Heart left ventricle (tissue), 16 donors: ENCODE results near the gene SPANXN2. TPM values are rescaled to one million over a fixed set of nuclear protein-coding genes. Genes with fewer than 3 reads are reported as not detected.

Experiments
- ATAC-seq, 4 donors: fragments of 200-7000 bp; cut with Tn5 transposase; one replicate each; pipeline ENCODE4 v1.9.1; 2020 to 2022; ENCODE audit warnings: moderate library complexity in 4 of 4, mild to moderate bottlenecking in 3 of 4, moderate number of reproducible peaks in 1 of 4
- DNase-seq, 5 donors: peaks; one replicate each; pipeline ENCODE4 v3.0.0-alpha.2; 2020
- H3K27ac ChIP-seq, 12 donors: fragments of 200-600 bp; sonication (generic) in 4 of 12; one replicate each; pipeline versions ENCODE4 v1.5.0 to v1.8.0; 2016 to 2022; ENCODE audit warnings: mild to moderate bottlenecking in 2 of 12
- H3K27me3 ChIP-seq, 9 donors: fragments of 200-600 bp; sonication (generic) in 2 of 9; one replicate each; pipeline versions ENCODE4 v1.5.1 to v1.8.0; 2016 to 2022; ENCODE audit warnings: mild to moderate bottlenecking in 3 of 9
- H3K36me3 ChIP-seq, 9 donors: fragments of 200-600 bp; sonication (generic) in 2 of 9; one replicate each; pipeline versions ENCODE4 v1.5.0 to v1.8.0; 2018 to 2022; ENCODE audit warnings: mild to moderate bottlenecking in 2 of 9
- H3K4me1 ChIP-seq, 12 donors: fragments of 200-600 bp; sonication (generic) in 4 of 12; one replicate each; pipeline versions ENCODE4 v1.5.0 to v1.8.0; 2016 to 2022; ENCODE audit warnings: mild to moderate bottlenecking in 3 of 12
- H3K4me3 ChIP-seq, 12 donors: fragments of 200-600 bp; sonication (generic) in 4 of 12; one replicate each; pipeline versions ENCODE4 v1.5.0 to v1.8.0; 2017 to 2022; ENCODE audit warnings: mild to moderate bottlenecking in 9 of 12, moderate library complexity in 4 of 12
- H3K9me3 ChIP-seq, 12 donors: fragments of 200-600 bp; sonication (generic) in 4 of 12; one replicate each; pipeline versions ENCODE4 v1.5.0 to v1.8.0; 2016 to 2022; ENCODE audit warnings: mild to moderate bottlenecking in 1 of 12
- POLR2A ChIP-seq, 2 donors: fragments of 450-650 bp; IDR thresholded peaks; one replicate each; pipeline ENCODE4 v1.6.1; 2017; ENCODE audit warnings: antibody characterized with exemption in 2 of 2, mild to moderate bottlenecking in 2 of 2, moderate library complexity in 2 of 2
- WGBS, 4 donors: extraction: QIAGEN DNeasy Blood & Tissue Kit in 2 of 4; methylation state at CpG; one replicate each; pipeline versions ENCODE4 v1.1.5 to v1.1.7; 2013 to 2018; 5-methylcytosine and 5-hydroxymethylcytosine counted together
- intact Hi-C, 10 donors: fragments of 100-400 bp; cut with DNase I; formaldehyde crosslinking; loops; one replicate each; pipeline versions ENCODE4 v1.11.1 to v1.14.2; 2022
- polyA plus RNA-seq, 2 donors: library from polyadenylated mRNA; stranded (reverse); fragments of 200-250 nt; gene quantifications; one replicate each; pipeline ENCODE4 v1.2.3, GENCODE V29; 2013
- total RNA-seq, 9 donors: library from RNA; depleted of rRNA in 2 of 9; stranded (reverse); fragments of >200 nt in 2 of 9; fragmentation: NEBNext Ultra II Directional in 3 of 9; extraction: Animal tissue kit (Norgen Biotek cat#: 25700) in 3 of 9; gene quantifications; one replicate each; pipeline versions ENCODE4 v1.1.0 to v1.2.4, GENCODE V29; 2016 to 2023
- TF ChIP-seq, protein P1 (sequence below), 12 donors: fragments of 200-600 bp; sonication (generic) in 4 of 12; IDR thresholded peaks; one replicate each; pipeline versions ENCODE4 v1.5.0 to v1.8.0; 2018 to 2022; ENCODE audit warnings: antibody characterized with exemption in 12 of 12, mild to moderate bottlenecking in 5 of 12
- donor health status: ischemic (EF 13 %, LVEDD 7.1; RV severe dilation, severe dysfunction).
- donor health status: healthy with polysubstance abuse.
- donor health status: DM: no; HTN: yes; CAD: no.
- donor health status: DM: no; HTN: no; CAD: no.
- donor health status: ischemic (EF 25% LVEDD 6.9; RV normal size, moderate dysfunction).
- donor health status: ischemic (EF 25% LVEDD 5.7; RV mildly dilated, moderate dysfunction).
- donor health status: healthy.
- donor health status: DM: yes; HTN: yes; CAD: no.
- donor health status: ischemic (EF 35%, LVEDD 5.7; RV mildly dilated, moderate dysfunction).
- donor health status: nonischemic (EF 11% LVEDD 7.7; RV severe dilation, severe dysfunction).
- donor health status: DM: yes; HTN: yes; CAD: no.
- donor health status: PGD.
- donor health status: ischemic (EF 29% LVEDD 5.4; RV normal size, mild dysfunction).
- donor health status: nonischemic (EF 23%, LVEDD 6.1; RV moderate dilation, normal function).

Gene SPANXN2
- total and polyA plus RNA-seq, 11 donors, result not detected

DNA sequence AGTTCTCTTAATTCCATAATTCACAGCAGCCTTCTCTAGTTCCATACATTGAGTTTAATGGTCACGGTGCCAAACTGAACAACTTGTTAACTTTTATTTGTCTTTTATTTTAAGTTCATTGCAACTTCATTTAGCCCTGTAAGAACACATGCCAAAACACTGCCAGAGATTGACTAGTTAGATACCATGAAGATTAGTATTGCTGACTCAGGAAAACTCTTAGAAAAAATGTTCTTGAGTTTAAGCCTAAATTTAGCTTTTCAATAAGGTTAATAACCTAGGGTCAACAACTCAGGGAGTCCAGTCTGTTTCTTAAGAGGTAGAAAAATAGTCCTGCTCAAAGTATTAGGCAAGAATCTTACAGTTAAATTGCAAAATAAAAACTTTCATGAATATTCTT lies 25.7 kb downstream of the SPANXN2 start:
- TF ChIP-seq, protein P1, sequence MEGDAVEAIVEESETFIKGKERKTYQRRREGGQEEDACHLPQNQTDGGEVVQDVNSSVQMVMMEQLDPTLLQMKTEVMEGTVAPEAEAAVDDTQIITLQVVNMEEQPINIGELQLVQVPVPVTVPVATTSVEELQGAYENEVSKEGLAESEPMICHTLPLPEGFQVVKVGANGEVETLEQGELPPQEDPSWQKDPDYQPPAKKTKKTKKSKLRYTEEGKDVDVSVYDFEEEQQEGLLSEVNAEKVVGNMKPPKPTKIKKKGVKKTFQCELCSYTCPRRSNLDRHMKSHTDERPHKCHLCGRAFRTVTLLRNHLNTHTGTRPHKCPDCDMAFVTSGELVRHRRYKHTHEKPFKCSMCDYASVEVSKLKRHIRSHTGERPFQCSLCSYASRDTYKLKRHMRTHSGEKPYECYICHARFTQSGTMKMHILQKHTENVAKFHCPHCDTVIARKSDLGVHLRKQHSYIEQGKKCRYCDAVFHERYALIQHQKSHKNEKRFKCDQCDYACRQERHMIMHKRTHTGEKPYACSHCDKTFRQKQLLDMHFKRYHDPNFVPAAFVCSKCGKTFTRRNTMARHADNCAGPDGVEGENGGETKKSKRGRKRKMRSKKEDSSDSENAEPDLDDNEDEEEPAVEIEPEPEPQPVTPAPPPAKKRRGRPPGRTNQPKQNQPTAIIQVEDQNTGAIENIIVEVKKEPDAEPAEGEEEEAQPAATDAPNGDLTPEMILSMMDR (IDR thresholded peaks at IDR 0.05), result no peak
- TF ChIP-seq POLR2A (IDR thresholded peaks at IDR 0.05), result no peak
- Histone ChIP-seq H3K27me3 (no peaks in the 10 kb centered on the region), H3K36me3 (no peaks in the 10 kb centered on the region), H3K4me1 (no peaks in the 10 kb centered on the region), H3K9me3 (no peaks in the 10 kb centered on the region), H3K4me3 (no peak overlapping the region), H3K27ac (no peak overlapping the region)
- intact Hi-C loops, result no loop called here
- no peak for ATAC-seq
- WGBS, 4 donors, result 70 to 88% (median 76%) methylated on average over 1 of the region's 1 CpG
- no peak for DNase-seq

DNA sequence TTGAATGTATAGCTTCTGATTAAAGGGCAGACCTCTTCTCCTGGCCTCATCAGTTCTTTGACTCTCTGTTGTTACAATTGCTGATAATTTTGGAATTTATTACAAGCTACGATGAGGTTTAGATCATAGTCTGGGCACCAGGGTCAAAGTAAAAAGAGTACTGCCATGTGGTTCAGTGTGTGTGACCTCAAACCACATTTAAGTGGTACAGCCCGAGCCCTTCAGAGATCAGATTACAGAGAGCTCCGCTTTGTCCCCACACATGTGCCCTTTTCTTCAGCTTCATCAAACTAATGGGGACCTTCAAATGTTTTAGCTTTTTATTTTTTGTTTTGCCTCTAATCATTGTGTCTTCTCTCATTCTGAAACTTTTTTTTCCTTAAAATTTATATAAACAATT lies 37.1 kb downstream of the SPANXN2 start:
- Histone ChIP-seq H3K4me3 (no peak overlapping the region), H3K27ac (no peak overlapping the region), H3K36me3 (no peaks in the 10 kb centered on the region), H3K27me3 (no peaks in the 10 kb centered on the region), H3K4me1 (no peaks in the 10 kb centered on the region), H3K9me3 (peaks cover 0 to 5% (median 0%) of the 10 kb centered on the region in 12 donors)
- ATAC-seq, result no peak
- DNase-seq, result no peak
- TF ChIP-seq, protein P1 (IDR thresholded peaks at IDR 0.05), result no peak
- no peak for TF ChIP-seq POLR2A (IDR thresholded peaks at IDR 0.05)
- 65 to 80% (median 71%) methylated on average over 3 of the region's 3 CpGs for WGBS, 4 donors
- intact Hi-C loops, result no loop called here

DNA sequence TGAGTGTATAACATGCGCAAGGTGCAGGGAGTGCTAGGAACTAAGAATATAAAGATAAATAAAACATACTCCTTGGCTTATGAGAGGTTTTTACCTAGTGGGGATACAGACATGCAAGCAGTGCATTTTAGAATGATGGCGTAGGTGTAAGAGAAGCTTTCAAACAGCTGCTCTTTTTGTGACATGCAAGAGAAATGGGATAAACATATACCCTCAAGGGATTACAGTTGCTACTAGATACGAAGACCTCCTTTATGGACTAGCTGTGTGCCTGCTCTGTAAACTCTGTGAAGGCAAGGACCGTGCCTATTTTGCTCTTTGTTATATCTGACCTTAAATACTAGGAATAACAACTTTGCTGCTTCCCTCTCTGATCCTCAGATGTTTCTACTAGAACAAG lies 45.6 kb downstream of the SPANXN2 start:
- TF ChIP-seq POLR2A (IDR thresholded peaks at IDR 0.05), result no peak
- TF ChIP-seq, protein P1 (IDR thresholded peaks at IDR 0.05), result no peak
- Histone ChIP-seq H3K4me1 (no peaks in the 10 kb centered on the region), H3K27ac (no peak overlapping the region), H3K4me3 (no peak overlapping the region), H3K36me3 (no peaks in the 10 kb centered on the region), H3K27me3 (no peaks in the 10 kb centered on the region), H3K9me3 (no peaks in the 10 kb centered on the region)
- no peak for DNase-seq
- no peak for ATAC-seq
- 69 to 84% (median 75%) methylated on average over 4 of the region's 4 CpGs for whole genome bisulfite sequencing, 4 donors
- intact Hi-C loops, result no loop called here

DNA sequence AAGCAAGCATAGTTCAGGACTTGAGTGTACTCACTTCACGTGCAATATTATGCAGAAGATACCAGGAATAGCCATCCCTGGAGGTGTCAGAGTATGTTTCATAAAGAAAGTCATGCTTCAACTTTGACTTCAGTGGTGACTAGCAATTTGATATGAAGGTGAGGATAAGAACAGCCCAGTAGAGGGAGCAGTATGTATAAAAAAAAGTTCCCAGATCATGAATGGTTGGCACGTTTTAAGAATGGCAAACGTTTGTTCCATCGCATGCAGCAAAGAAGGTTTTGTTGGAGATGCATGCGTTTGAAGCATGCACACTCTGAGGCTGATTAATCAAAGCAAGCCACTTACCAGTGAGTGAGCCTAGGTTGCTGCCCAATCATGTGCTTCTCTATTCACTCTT lies 51.2 kb downstream of the SPANXN2 start:
- H3K4me1 ChIP-seq, result no peaks in the 10 kb centered on the region
- DNase-seq (no peak), ATAC-seq (no peak)
- 8 to 17% (median 10%) methylated on average over 5 of the region's 5 CpGs for WGBS, 4 donors
- intact Hi-C loops, result no loop called here
- H3K9me3 ChIP-seq, result no peaks in the 10 kb centered on the region
- no peak overlapping the region for H3K27ac ChIP-seq
- no peaks in the 10 kb centered on the region for H3K36me3 ChIP-seq
- H3K27me3 ChIP-seq, result no peaks in the 10 kb centered on the region
- no peak overlapping the region for H3K4me3 ChIP-seq
- TF ChIP-seq, protein P1 (IDR thresholded peaks at IDR 0.05), result peak in 3 of 12 donors; percentile 8 to 13 (median 9)
- no peak for TF ChIP-seq POLR2A (IDR thresholded peaks at IDR 0.05)
